Measurements from ENCODE around the gene TBC1D16.
A peak's percentile ranks its signal among the peaks of the same experiment; 100 is the strongest.

The TBC1D16 gene

GRCh38 chr17:80035687-80035936 is at the start of gene TBC1D16:
TBC1D16 (minus strand) TSS chr17:80035872; CDS start chr17:80013547, 22,325 bp downstream.
- peak; percentile 67 for DNase-seq

DNA sequence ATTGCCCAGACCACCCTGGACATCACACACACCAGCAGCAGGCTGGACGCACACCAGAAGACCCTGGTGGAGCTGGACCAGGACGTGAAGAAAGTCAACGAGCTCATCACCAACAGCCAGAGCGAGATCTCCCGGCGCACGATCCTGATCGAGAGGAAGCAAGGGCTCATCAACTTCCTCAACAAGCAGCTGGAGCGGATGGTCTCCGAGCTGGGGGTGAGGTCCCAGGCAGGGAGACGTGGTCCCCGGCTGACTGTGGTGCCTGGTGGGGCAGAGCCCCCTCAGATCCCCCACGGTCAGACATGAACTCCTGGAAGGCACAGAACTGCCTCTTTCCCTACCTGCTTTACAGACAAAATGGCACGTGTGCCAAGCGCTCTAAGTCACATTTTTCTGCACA is 49.1 kb upstream of the TBC1D16 start:
- no peak for DNase-seq

DNA sequence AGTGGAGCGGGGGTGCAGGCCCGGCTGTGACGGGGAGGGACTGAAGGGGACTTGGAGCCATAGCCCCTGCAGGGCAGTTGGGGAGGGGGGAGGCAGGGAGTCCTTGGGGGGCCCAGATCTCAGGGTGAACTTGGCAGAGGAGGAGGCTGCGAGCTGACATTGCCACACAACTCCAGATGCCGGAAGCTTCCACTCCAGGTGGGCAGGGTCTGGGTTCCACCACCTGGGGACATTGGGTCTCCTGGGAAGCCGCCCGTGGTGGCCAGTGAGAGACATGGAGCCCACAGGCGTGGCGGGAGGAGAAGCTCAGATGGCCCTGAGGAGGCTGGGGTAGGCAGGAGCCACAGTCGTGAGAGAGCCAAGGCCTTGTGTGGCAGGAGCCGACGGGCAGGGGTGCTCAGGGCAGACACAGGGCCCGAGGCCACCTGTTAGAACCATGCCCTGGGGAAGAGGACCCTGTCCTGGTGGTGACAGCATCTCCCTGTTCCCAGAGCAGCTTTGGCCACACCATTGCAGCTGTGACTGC is 47.5 kb upstream of the TBC1D16 start:
- no peak for DNase-seq

DNA sequence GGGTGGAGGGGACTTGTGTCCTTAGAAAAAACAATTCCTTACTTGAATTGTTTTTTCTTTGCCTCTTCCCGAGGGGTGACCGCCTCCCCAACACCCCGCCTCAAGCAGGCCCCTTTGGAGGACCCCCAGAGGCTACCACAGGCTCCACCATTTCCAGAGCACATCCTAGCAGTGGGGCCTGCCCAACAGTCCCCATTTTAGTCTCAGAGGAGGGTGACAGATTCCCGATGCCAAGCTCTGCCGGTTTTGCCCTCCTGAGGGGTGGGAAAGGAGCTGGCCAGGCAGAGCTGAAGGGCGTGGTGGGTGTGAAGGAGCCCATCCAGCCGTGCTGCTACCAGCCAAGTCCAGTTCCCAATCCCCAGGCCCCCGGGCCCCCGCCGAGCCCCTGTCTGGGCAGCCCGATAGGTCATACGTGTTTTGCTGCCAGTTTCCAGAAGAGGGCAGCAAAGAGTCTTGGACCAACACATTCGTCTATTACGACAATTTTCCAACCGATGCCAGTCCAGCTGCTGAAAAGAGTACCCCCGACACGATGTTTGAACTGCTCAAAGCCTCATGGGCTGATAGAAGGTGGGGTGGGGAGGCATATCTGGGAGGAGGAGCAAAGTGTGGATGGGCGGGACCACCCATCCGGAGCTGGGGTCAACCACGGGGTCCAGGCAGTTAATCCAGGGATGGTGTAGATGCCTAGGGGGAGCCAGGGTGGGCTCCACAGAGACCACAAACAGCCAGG is 46.9 kb upstream of the TBC1D16 start:
- DNase-seq, result peak; percentile 60

- no peak for DNase-seq
These were observed 45.9 kb upstream of the TBC1D16 start for GRCh38 chr17:80081596-80081995.

DNA sequence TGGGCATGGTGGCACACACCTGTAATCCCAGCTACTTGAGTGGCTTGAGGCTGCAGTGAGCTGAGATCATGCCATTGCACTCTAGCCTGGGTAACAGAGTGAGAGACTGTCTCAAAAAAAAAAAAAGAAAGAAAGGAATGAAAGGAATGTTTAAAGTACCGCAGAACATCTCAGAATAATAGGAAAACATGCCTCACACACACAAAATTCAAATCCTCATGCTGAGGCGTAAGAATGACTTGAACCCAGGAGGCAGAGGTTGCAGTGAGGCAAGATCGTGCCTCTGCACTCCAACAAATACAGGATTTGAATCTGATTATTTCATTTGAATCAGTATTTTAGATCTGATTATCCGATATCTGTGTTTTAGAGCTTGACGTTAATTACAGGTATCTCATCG is 44.4 kb upstream of the TBC1D16 start:
- no peak for DNase-seq

DNA sequence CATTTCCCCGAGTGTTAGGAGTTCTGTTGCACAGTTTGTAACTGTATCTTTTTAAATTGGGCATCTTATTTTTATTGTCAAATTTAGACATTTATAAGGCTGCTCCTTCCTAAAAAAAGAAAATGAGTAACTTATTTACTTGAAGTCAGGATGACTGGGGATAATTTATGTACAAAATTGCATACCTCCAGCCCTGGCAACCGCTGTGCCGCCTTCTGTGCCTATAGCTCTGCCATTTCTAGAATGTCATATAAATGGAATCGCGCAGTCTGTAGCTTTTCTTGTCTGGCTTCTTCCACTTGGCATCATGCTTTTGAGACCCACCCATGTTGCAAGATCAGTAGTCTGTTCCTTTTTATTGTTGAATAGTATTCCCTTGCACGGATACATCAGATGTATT is 36.7 kb upstream of the TBC1D16 start:
- no peak for DNase-seq

GRCh38 chr17:80071116-80071841 is 35.6 kb upstream of the TBC1D16 start:
- no peak for DNase-seq

DNA sequence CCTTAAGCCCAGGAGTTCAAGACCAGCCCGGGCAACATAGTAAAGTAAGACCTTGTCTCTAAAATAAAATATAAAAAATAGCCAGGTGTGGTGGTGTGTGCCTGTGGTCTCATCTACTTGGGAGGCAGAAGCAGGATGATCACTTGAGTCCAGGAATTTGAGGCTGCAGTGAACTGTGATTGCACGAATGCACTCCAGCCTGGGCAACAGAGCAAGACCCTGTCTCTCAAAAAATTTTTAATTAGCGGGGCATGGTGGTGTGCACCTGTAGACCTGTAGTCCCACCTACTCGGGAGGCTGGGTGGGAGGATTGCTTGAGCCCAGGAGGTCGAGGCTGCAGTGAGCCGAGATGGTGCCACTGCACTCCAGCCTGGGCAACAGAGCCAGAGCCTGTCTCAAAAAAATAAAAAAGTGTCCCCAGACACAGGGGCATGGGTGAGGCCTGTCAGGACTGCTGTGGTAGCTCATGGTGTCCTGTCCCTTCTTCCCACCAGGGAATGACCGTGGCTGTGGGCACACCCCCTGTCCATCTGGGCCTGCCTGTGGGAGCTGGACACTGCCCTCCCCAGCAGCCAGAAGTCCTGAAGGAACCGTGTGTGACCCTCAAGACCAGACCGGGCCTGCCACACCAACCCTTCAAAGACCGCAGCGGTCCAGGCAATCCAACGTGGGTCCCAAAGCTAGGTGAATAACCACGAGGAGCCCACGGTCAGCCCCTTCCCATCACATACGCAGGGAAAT is 34.9 kb upstream of the TBC1D16 start:
- DNase-seq, result no peak

DNA sequence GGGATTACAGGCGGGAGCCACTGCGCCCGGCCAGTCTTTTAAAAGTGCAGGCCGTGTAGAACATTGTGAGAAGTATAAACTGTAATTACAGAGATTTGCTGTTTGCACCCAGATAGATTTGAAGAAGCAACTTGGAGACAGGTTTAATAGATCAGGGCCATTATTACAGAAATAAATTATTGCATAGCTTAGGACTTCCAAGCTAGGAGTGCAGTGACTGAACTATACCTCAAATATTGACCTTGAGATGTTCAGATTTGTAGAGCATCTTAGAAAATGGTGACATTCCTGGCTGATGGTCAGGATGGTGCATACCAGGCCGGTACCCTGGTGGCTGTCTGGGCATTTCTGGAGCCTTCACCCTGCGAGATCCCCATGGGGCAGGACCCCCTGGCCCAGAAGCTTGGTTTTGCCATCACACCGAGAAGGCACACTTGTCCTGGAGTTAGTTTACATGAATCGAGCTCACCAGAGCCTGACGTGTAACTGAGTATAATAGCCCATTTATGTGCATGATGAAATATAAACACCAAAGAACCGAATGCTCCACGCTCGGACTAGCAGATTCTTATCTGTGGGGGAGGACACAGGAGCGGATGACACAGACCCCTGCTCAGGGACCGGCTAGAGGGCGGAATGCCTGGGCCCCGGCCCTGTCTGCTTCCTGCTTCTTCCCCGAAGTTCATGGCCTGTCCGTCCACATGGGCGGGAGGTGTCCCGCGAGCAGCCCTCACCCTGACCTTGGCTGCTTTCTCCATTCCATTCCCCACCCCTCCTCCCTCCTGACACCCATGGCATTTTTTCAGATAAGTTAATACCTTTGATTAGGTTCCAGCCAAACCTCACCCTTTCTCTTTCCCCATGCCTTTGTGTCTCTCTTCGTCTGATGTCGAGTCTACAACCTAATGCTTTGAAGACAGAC is 32.9 kb upstream of the TBC1D16 start:
- DNase-seq, result no peak

DNA sequence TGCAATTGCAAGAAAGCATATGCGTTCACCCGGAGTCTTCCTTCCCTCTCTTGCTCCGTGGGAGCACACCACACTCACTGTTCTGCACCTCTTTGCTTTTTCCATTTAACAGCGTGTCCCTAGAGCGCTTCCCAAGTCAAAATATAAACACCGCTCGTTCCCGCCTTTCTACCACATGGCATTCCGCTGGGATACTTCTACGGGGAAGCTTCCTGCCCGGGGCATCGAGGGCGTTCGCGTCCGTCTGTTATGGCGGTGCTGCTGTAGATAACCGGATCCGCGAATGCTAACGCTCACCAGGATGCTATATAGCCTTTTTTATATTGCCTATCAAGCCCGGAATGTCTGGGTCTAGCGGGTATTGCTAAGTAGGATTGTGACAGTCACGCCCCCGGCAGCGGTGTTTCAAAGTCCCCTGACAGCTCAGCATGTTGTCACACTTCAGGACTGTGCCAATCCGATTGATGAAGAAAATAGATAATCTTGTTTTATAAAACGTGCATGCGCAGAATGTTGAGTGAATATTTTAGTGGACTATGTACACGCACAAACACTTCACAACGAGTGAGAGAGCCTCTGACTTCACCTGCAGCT is 31.8 kb upstream of the TBC1D16 start:
- no peak for DNase-seq

- DNase-seq, result no peak
These were observed 30.0 kb upstream of the TBC1D16 start for GRCh38 chr17:80065478-80066170.

- no peak for DNase-seq
These were observed 29.0 kb upstream of the TBC1D16 start for GRCh38 chr17:80064696-80065095.

GRCh38 chr17:80063830-80064585 is 28.3 kb upstream of the TBC1D16 start:
- DNase-seq, result no peak

DNA sequence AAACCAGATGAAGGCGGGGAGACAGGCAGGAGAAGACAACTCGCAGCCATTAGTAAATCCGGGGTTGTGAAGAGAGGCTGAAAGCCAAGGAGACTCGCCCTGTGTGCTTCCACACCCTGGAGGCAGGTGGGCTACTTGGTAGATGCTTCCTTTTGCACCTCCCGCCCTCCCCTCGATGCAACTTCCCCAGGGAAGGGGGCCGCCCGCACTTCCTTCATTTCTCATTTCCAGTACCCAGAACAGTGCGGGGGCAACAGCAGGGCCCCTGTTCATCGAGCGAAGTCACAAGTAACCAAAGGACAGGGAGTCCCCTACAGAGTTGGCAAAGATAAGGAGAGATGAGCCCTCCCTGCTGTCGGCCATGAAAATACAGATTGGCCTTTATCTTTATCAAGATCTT is 25.7 kb upstream of the TBC1D16 start:
- DNase-seq, result no peak

GRCh38 chr17:80060644-80061043 is 25.0 kb upstream of the TBC1D16 start:
- DNase-seq, result no peak

GRCh38 chr17:80058311-80058955 is 22.8 kb upstream of the TBC1D16 start:
- DNase-seq, result no peak

GRCh38 chr17:80055597-80055996 is 19.9 kb upstream of the TBC1D16 start:
- DNase-seq, result no peak

DNA sequence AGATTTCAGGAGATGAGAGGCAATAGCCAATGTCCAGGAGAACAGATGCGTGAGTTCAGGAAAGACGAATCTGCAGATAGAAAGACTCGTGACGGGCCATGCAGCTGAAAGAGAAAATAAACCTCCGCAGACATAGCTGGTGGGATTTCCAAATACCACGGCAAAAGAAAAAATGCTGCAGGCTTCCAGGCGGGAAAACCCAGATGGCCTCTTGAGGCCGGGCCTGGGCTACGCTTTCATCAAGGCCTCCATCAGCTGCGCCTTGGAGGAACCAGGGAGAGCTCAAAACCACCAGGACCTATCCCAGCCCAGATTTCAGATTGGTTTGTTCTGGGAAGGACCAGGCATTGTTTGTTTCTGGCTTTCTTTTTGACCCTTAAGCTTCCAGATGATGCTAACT is 17.4 kb upstream of the TBC1D16 start:
- no peak for DNase-seq

GRCh38 chr17:80051681-80052080 is 16.0 kb upstream of the TBC1D16 start:
- DNase-seq, result no peak
